ENCODE measurements around the gene ADAMTS8.

Gene ADAMTS8

GRCh38 chr11:130396965-130397364 is 31.4 kb downstream of the ADAMTS8 start:
- DNase-seq (ENCODE audit: low read depth) = no peak

GRCh38 chr11:130394615-130395014 is 33.8 kb downstream of the ADAMTS8 start:
- DNase-seq (ENCODE audit: low read depth) = no peak

GRCh38 chr11:130391711-130392110 is 36.7 kb downstream of the ADAMTS8 start:
- no peak for DNase-seq (ENCODE audit: low read depth)

GRCh38 chr11:130390071-130390758 is 38.2 kb downstream of the ADAMTS8 start:
- DNase-seq (ENCODE audit: low read depth) = no peak

GRCh38 chr11:130389335-130389935 is 39.0 kb downstream of the ADAMTS8 start:
- DNase-seq (ENCODE audit: low read depth) = no peak

GRCh38 chr11:130388607-130389205 is 39.7 kb downstream of the ADAMTS8 start:
- no peak for DNase-seq (ENCODE audit: low read depth)

- DNase-seq (ENCODE audit: low read depth) = no peak
These were observed 42.4 kb downstream of the ADAMTS8 start for GRCh38 chr11:130386056-130386455.

GRCh38 chr11:130383344-130384211 is 44.8 kb downstream of the ADAMTS8 start:
- no peak for DNase-seq (ENCODE audit: low read depth)

GRCh38 chr11:130381317-130381716 is 47.1 kb downstream of the ADAMTS8 start:
- DNase-seq (ENCODE audit: low read depth) = no peak

GRCh38 chr11:130380778-130381177 is 47.6 kb downstream of the ADAMTS8 start:
- no peak for DNase-seq (ENCODE audit: low read depth)

GRCh38 chr11:130379276-130379675 is 49.1 kb downstream of the ADAMTS8 start:
- DNase-seq (ENCODE audit: low read depth) = no peak

GRCh38 chr11:130370845-130371590 is 57.4 kb downstream of the ADAMTS8 start:
- no peak for DNase-seq (ENCODE audit: low read depth)

- DNase-seq (ENCODE audit: low read depth) = no peak
These were observed 58.7 kb downstream of the ADAMTS8 start for GRCh38 chr11:130369713-130370112.

GRCh38 chr11:130369141-130369691 is 59.2 kb downstream of the ADAMTS8 start:
- DNase-seq (ENCODE audit: low read depth) = no peak

GRCh38 chr11:130359419-130359818 is 69.0 kb downstream of the ADAMTS8 start:
- no peak for DNase-seq (ENCODE audit: low read depth)

GRCh38 chr11:130358398-130358797 is 70.0 kb downstream of the ADAMTS8 start:
- no peak for DNase-seq (ENCODE audit: low read depth)

Measured in CMK (cell line).